ENCODE results near the gene NPDC1.

NPDC1 gene

DNA sequence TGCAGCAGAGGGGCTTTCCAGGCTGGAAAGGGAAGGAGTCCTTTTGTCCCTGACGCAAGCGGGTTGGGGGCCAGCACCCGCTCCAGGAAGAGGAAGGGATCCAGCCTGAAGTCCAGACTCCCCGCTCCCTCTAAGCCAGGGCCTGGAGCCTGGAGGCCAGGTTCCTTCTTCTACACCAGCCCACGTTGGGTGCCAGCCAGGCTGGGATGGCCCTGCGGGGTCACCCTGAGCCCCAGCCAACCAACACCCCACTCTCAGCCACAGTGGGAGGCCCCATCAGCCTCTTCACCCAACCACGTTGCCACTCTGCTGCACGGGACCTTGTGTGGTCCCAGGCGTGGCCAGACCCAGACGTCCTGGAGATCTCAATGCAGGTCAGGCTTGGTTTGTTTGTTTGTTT, 13.1 kb downstream of the NPDC1 start:
- TF ChIP-seq, protein P1, sequence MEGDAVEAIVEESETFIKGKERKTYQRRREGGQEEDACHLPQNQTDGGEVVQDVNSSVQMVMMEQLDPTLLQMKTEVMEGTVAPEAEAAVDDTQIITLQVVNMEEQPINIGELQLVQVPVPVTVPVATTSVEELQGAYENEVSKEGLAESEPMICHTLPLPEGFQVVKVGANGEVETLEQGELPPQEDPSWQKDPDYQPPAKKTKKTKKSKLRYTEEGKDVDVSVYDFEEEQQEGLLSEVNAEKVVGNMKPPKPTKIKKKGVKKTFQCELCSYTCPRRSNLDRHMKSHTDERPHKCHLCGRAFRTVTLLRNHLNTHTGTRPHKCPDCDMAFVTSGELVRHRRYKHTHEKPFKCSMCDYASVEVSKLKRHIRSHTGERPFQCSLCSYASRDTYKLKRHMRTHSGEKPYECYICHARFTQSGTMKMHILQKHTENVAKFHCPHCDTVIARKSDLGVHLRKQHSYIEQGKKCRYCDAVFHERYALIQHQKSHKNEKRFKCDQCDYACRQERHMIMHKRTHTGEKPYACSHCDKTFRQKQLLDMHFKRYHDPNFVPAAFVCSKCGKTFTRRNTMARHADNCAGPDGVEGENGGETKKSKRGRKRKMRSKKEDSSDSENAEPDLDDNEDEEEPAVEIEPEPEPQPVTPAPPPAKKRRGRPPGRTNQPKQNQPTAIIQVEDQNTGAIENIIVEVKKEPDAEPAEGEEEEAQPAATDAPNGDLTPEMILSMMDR (conservative IDR thresholded peaks at IDR 0.05; ENCODE audit: low read depth, low read length): no peak
- H3K4me3 ChIP-seq (ENCODE audit: low read depth, low read length): no peak overlapping the region
- DNase-seq (ENCODE audit: low read depth): no peak

DNA sequence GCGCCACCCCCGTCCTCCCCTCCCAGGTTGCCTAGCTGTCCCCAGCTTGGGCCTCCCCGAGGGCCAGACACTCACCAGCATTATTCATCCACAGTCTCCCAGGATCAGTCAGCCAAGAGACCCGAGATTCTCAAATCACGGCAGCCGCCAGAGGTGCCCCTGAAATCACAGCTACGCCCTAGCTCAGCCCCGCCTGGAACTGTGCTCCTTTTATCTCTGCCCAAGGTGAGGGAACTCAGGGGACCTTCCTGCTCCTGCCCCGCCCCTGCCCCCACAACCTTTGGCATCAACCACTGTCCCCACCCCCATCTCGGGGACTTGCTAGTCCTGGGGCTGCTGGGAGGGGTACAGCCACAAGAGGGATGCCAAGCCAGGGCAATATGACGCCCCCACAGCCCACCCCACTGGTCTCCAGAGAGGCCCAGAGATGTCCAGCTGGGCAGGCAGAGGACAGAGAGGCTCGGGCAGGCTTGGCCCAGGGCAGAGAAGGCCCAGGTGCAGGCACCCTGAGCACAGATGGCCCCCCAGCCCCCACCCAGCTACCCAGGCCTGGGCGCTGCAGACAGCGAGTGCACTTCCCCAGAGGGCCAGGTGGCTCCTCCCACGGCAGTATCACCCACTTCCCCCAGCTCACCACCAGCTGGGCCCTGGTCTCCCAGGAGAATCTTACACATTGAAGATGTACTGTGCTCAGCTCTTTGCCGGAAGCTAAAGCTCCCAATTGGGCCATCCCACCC, 13.9 kb downstream of the NPDC1 start, which contains the start of gene FUT7:
Gene FUT7, minus strand, starts transcription at position 185 of the 737 bp plus-strand sequence. Its CDS starts 97 bp downstream, at position 88.
- no peak within 1 kb of the TSS for H3K4me3 ChIP-seq (ENCODE audit: low read depth, low read length)
- TF ChIP-seq, protein P1 (conservative IDR thresholded peaks at IDR 0.05; ENCODE audit: low read depth, low read length): no peak
- no peak for DNase-seq (ENCODE audit: low read depth)

DNA sequence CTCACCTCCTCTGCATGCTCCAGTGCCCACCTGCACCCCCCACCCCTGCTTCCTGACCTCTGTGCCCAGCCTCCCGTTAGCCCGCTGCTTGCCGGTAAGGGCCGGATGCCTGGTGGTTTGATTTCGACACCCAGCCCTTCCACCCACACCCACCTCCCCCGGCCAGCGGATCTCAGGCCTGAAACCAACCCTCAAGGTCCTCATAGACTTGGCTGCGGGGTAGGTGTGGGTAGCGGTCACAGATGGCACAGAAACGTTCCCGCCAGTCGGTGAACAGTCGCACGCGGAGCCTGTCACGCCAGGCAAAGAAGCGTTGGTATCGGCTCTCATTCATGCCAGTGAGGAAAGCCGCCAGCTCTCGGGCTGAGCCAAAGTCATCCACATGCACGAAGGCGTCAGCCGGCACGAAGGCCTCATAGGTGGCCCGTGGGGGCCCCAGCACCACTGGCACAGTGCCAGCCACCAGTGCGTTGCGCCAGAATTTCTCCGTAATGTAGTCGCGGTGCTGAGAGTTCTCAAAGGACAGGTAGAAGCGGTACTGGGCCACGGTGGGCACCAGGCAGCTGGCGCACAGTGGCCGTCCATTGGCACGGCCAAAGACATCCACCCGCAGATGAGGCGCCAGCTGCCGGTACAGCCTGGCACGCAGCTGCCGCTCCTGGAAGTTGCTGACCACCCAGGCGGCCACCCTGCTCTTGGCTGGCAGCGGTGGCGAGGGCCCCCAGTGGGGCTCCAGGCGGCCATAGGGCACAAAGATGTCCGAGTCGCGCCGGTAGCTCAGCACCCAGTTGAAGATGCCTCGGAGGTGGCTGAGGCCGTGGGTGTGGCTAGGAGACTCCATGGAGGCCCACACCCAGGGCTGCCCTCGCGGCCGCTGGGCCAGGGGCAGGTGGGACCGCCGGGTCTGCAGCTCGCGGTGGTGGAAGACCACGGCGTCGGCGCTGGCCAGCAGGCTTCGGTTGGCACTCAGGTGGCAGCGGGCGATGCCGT, 15.1 kb downstream of the NPDC1 start:
- TF ChIP-seq, protein P1 (conservative IDR thresholded peaks at IDR 0.05; ENCODE audit: low read depth, low read length): no peak
- H3K4me3 ChIP-seq (ENCODE audit: low read depth, low read length): no peak overlapping the region
- no peak for DNase-seq (ENCODE audit: low read depth)

DNA sequence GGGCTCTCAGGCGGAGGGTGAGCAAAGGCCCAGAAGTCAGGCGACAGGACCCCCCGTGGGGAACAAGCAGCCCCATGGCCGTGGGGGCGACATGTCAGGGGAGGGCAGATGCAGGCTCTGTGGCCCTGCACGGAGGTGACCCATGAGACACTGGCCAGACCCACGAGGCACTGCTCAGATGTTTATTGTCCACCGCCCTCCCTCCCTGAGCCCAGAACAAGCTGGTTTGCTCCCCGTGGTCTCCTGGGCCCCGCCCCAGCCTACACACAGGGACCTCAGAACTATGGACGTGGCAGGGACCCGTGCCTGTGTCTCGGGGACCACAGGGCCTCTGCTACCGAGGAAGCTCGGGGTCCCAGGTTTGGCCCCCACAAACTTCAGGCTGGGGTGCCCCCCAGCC, 16.0 kb downstream of the NPDC1 start:
- H3K4me3 ChIP-seq (ENCODE audit: low read depth, low read length): no peak overlapping the region
- TF ChIP-seq, protein P1 (conservative IDR thresholded peaks at IDR 0.05; ENCODE audit: low read depth, low read length): no peak
- no peak for DNase-seq (ENCODE audit: low read depth)

DNA sequence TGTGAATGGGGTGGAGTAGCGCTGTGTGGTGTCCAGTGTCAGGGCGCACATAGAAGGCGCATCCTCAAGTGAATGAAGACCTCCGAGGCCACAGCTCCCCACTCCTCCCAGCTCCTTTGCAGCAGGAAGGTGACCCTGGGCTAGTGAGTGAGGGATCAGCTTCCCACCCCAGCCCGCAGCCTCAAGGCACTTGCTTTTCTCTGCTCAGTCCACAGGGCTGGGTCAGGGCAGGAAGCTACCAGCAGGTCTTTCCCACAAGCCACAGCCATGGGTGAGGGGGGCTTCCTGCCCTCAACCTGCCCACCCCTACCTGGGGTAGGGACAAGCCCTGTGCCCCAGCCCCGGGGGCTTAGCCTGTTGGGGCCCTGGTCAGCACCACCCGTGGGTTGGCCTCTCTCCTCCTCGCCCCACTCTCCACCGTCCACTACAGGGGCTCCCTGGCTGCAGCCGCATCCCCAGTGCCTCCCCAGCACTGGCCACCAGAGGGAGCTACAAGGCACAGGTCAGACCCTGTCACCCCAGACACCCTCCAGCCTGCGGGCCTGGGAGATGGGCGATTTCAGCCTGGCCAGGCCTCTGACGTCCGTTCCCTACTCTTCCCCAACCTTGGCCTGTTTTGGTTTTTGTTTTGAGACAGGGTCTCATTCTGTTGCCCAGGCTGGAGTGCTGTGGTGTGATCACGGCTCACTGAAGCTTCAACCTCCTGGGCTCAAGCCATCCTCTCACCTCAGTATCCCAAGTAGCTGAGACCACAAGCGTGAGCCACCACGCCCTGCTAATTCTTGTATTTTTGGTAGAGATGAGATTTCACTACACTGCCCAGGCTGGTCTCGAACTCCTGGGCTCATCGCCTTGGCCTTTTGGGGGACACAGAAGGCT, 16.7 kb downstream of the NPDC1 start:
- peak; percentile 57 for DNase-seq (ENCODE audit: low read depth)
- H3K4me3 ChIP-seq (ENCODE audit: low read depth, low read length): no peak overlapping the region
- TF ChIP-seq, protein P1 (conservative IDR thresholded peaks at IDR 0.05; ENCODE audit: low read depth, low read length): peak; percentile 87

DNA sequence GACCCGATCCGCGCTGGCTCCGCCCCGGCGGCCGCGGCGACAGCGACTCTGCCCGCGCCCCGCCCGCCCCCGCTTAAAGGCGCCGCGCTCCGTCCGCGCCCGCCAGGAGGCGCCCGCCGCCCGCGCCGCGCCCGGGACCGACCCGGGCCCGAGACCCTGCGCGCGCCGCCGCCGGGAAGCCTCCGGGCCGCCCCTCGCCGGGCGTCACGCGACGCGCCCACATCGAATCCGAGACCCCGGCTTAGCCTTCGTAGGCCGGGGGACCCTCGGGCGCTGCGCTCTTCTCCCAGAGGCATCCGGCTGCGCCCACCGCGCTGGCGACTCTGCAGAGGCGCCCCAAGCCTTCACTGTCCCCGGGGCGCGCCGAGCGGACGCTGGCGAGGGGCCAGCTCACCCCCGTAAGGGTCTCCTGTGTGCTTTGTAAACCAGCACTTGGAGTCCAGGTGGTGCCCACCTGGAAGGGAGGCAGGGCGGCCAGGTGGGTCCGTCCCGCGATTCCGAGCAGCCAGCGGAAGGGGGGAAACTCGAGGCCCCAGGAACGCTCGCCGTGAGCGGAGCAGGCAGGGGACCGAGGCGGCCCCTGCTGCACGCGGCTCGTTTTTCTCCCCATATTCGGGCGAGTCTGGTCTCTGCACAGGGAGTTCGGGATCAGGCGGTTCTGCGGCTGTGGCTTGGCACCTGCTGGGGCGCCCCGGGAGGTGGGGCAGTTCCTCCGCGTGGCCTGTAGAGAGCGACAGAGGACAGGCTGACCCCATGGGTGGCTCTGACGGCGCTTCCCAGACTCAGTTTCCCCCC, 17.5 kb downstream of the NPDC1 start:
- DNase-seq (ENCODE audit: low read depth): peak; percentile 35
- TF ChIP-seq, protein P1 (conservative IDR thresholded peaks at IDR 0.05; ENCODE audit: low read depth, low read length): peak; percentile 44
- peak overlapping the region; percentile 54 for H3K4me3 ChIP-seq (ENCODE audit: low read depth, low read length)
